Activated CD4-positive, alpha-beta T cell treated with anti-CD3 and anti-CD28 coated beads, Interleukin-2, amount 10 ng/mL, durations not matched to agents 7 days and 5 days (primary cell): Measurements from ENCODE around the gene CHRNB4. TPM values are rescaled to one million over a fixed set of nuclear protein-coding genes. Genes with fewer than 3 reads are reported as not detected.

Experiments used
- total RNA-seq, 2 experiments: library from RNA; stranded (reverse); gene quantifications; one replicate each; pipeline ENCODE4 v1.2.3, GENCODE V29; 2021

Gene CHRNB4
- total RNA-seq, 2 experiments from 2014 or later = not detected

Other genes with a start within 250 kb of the CHRNB4 start
- 10 to 100 TPM; 52.9 to 57.2 TPM for gene IREB2, start 203.0 kb downstream of the CHRNB4 start, total RNA-seq
- 1 to 10 TPM; 3.7 to 4.7 TPM for gene HYKK, start 133.6 kb downstream of the CHRNB4 start, total RNA-seq
- gene PSMA4, start 100.8 kb downstream of the CHRNB4 start, total RNA-seq = 100 to 1,000 TPM; 255 to 259 TPM
- gene CHRNA5, start 75.7 kb downstream of the CHRNB4 start, total RNA-seq = 1 to 10 TPM; 2.4 to 4.0 TPM
- not detected for gene CHRNA3, start 20.2 kb downstream of the CHRNB4 start, total RNA-seq
- gene ADAMTS7, start 170.3 kb upstream of the CHRNB4 start, total RNA-seq = under 1 TPM; 0.10 to 0.12 TPM
- 100 to 1,000 TPM; 225 to 274 TPM for gene MORF4L1, start 231.7 kb upstream of the CHRNB4 start, total RNA-seq